Gastrocnemius medialis (tissue), 4 donors: Measurements from ENCODE around the gene KRT80. TPM values are rescaled to one million over a fixed set of nuclear protein-coding genes. Genes with fewer than 3 reads are reported as not detected.
A peak's percentile ranks its signal among the peaks of the same experiment; 100 is the strongest.

Experiments
- ATAC-seq, 2 donors: fragments of 150-250 bp; one replicate each; pipeline ENCODE4 v1.9.1; 2016
- DNase-seq, 2 donors: peaks; one replicate each; pipeline ENCODE4 v3.0.0-alpha.2; 2019
- H3K27ac ChIP-seq, 4 donors: fragments of 200-600 bp; sonication (generic); 1 replicate in 1 of 4; 2 replicates in 3 of 4; pipeline ENCODE4 v1.5.1; 2016 to 2018; ENCODE audit warnings: mild to moderate bottlenecking in 2 of 4, moderate library complexity in 1 of 4
- H3K27me3 ChIP-seq, 3 donors: fragments of 200-600 bp; sonication (generic) in 2 of 3; 1 replicate in 1 of 3; 2 replicates in 2 of 3; pipeline versions ENCODE4 v1.5.1 to v1.6.0; 2016 to 2019; ENCODE audit warnings: mild to moderate bottlenecking in 1 of 3, moderate library complexity in 1 of 3
- H3K36me3 ChIP-seq, 2 donors: fragments of 200-600 bp; sonication (generic) in 1 of 2; one replicate each; pipeline ENCODE4 v1.5.1; 2017 to 2018
- H3K4me1 ChIP-seq, 2 donors: fragments of 200-600 bp; sonication (generic) in 1 of 2; one replicate each; pipeline ENCODE4 v1.5.1; 2016 to 2017; ENCODE audit warnings: mild to moderate bottlenecking in 2 of 2
- H3K4me3 ChIP-seq, 4 donors: fragments of 200-600 bp; sonication (generic) in 3 of 4; 1 replicate in 1 of 4; 2 replicates in 3 of 4; pipeline ENCODE4 v1.5.1; 2016 to 2019; ENCODE audit warnings: mild to moderate bottlenecking in 2 of 4
- H3K9me3 ChIP-seq, 3 donors: fragments of 200-600 bp; sonication (generic) in 2 of 3; 1 replicate in 1 of 3; 2 replicates in 2 of 3; pipeline ENCODE4 v1.5.1; 2016 to 2019
- POLR2A ChIP-seq, 2 donors: fragments of 450-650 bp; IDR thresholded peaks; one replicate each; pipeline ENCODE4 v1.6.1; 2017; ENCODE audit warnings: antibody characterized with exemption in 2 of 2, mild to moderate bottlenecking in 2 of 2, moderate library complexity in 2 of 2
- in situ Hi-C, 4 donors: fragments of 200-750 bp; cut with MboI; loops; one replicate each; pipeline versions ENCODE4 v1.15.0 to v1.8.0; 2017; ENCODE audit warnings: low sequenced_read_pairs in 4 of 4
- intact Hi-C: fragments of 100-400 bp; cut with DNase I; formaldehyde crosslinking; loops from one replicate; pipeline ENCODE4 v1.15.1; 2023; ENCODE audit warnings: low total_unique reads
- total RNA-seq, 4 donors: library from RNA; depleted of rRNA; stranded (reverse); fragments of >200 nt; gene quantifications; one replicate each; pipeline versions ENCODE4 v1.1.0 to v1.2.3, GENCODE V29; 2016
- TF ChIP-seq, protein P1 (sequence below), 5 experiments: fragments of 450-650 bp in 3 of 5; fragments of 200-600 bp in 2 of 5; sonication (generic) in 2 of 5; IDR thresholded peaks in 4 of 5; conservative IDR thresholded peaks in 1 of 5; 1 replicate in 4 of 5; 2 replicates in 1 of 5; pipeline ENCODE4 v1.5.1; 2016 to 2019; ENCODE audit warnings: antibody characterized with exemption in 5 of 5, mild to moderate bottlenecking in 3 of 5, moderate library complexity in 3 of 5

The KRT80 gene
- total RNA-seq, 4 donors from 2014 or later, result 0.13 to 0.26 TPM; not detected in 2

DNA sequence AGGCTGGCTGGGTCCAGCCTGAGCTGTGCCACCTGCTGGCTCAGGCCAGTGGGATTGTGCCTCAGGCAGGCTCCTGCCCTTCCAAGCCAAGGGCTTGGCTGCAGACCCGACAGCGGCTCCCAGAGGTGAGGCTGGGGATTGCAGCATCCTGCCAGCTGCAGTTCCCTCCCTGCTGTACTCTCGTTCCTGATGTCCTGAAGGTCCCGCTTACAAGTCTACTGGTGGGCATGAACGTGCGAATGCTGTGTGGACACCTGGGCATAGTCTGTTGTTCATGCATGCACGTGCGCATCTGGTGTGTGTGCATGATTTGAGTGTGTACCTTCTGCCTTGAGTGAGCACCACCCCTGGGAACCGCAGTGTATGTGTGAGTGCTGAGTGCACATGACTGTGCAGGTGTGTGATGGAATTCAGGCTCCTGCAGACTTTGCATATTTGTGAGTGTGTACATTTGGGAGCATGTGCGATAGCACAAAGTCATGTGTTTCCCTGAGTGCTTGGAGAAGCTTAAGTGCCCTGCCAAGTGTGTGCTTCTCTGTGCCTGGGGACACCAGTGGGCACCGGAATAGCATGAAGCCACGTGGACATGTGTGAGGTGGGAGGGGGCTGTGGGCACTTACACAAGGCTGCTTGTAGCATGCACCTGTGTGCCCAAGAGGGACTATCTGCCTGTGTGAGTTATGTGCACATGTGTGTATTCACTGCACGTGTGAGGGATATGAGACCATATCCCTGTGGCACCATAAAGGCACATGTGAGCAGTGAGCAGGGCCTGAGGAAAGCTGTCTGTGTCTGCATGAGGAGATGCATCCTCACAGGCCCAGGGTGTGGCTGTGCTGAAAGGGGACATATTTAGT is 22.0 kb upstream of the KRT80 start:
- no peak overlapping the region for H3K27ac ChIP-seq
- intact Hi-C loops (loop anchor here (2.0 kb wide), 2 partner anchors 41 to 57 kb away; no protein-coding TSS in a partner anchor), in situ Hi-C loops (no loop called here)
- H3K36me3 ChIP-seq, result no peaks in the 10 kb centered on the region
- peak; percentile 58 to 75 for DNase-seq
- H3K27me3 ChIP-seq, result no peaks in the 10 kb centered on the region
- peaks cover 6 to 15% of the 10 kb centered on the region in 2 donors for H3K4me1 ChIP-seq
- no peak overlapping the region for H3K4me3 ChIP-seq
- H3K9me3 ChIP-seq, result no peaks in the 10 kb centered on the region
- ATAC-seq, result peak; percentile 77 to 80
- no peak for TF ChIP-seq POLR2A (IDR thresholded peaks at IDR 0.05)
- TF ChIP-seq, protein P1, sequence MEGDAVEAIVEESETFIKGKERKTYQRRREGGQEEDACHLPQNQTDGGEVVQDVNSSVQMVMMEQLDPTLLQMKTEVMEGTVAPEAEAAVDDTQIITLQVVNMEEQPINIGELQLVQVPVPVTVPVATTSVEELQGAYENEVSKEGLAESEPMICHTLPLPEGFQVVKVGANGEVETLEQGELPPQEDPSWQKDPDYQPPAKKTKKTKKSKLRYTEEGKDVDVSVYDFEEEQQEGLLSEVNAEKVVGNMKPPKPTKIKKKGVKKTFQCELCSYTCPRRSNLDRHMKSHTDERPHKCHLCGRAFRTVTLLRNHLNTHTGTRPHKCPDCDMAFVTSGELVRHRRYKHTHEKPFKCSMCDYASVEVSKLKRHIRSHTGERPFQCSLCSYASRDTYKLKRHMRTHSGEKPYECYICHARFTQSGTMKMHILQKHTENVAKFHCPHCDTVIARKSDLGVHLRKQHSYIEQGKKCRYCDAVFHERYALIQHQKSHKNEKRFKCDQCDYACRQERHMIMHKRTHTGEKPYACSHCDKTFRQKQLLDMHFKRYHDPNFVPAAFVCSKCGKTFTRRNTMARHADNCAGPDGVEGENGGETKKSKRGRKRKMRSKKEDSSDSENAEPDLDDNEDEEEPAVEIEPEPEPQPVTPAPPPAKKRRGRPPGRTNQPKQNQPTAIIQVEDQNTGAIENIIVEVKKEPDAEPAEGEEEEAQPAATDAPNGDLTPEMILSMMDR (IDR thresholded peaks at IDR 0.05 in 4 of 5, conservative IDR thresholded peaks at IDR 0.05 in 1 of 5), result peak; percentile 91 to 98 (median 96)

DNA sequence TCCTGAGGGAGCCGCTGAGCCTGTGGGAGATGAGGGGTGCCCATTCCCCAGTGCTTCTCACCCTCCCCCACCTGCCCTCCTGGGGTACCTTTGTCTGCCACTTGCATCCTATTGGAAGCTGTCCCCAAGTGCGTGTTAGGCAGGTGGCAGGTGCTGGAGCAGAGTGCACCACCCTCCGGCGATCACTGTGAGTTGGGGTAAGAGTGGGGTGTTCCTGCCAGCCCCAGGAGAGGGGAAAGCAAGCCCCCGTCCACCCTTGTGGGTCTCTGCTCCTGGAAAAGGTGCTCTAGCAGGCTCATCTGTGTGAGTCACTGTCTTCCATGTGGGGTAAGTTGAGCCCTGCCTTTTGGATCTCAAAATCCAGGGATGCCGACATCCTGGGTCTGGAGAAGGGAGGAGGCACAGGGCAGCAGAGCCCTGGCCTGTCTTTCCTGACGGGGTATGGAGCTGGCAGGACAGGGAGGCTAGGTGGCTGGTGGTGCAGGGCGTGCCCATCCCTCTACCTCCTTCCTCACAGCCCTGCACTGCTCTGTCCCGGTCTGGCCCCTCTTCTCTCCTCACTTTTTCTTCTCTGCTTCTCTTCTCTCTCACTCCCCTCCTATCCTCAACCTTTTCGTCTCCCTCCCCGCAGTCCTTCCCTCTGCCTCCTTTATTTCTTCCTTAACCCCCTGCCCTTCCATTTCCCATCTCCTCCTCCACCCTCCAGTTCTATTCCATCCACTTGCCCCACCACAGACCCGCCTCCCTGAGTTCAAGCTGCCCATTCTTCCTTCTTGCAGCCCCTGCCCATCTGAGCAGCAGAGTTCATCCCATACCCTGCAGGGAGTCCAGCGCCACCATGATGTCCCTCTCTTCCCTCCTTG is 21.1 kb upstream of the KRT80 start:
- TF ChIP-seq, protein P1 (IDR thresholded peaks at IDR 0.05 in 4 of 5, conservative IDR thresholded peaks at IDR 0.05 in 1 of 5), result no peak
- TF ChIP-seq POLR2A (IDR thresholded peaks at IDR 0.05), result no peak
- ATAC-seq (no peak), DNase-seq (peak in 1 of 2 donors; percentile 7)
- Histone ChIP-seq H3K27me3 (no peaks in the 10 kb centered on the region), H3K27ac (no peak overlapping the region), H3K4me3 (no peak overlapping the region), H3K36me3 (no peaks in the 10 kb centered on the region), H3K9me3 (no peaks in the 10 kb centered on the region), H3K4me1 (peaks cover 13 to 21% of the 10 kb centered on the region in 2 donors)
- in situ Hi-C loops, result no loop called here
- intact Hi-C loops, result loop anchor here (2.0 kb wide), 2 partner anchors 40 to 56 kb away; no protein-coding TSS in a partner anchor

DNA sequence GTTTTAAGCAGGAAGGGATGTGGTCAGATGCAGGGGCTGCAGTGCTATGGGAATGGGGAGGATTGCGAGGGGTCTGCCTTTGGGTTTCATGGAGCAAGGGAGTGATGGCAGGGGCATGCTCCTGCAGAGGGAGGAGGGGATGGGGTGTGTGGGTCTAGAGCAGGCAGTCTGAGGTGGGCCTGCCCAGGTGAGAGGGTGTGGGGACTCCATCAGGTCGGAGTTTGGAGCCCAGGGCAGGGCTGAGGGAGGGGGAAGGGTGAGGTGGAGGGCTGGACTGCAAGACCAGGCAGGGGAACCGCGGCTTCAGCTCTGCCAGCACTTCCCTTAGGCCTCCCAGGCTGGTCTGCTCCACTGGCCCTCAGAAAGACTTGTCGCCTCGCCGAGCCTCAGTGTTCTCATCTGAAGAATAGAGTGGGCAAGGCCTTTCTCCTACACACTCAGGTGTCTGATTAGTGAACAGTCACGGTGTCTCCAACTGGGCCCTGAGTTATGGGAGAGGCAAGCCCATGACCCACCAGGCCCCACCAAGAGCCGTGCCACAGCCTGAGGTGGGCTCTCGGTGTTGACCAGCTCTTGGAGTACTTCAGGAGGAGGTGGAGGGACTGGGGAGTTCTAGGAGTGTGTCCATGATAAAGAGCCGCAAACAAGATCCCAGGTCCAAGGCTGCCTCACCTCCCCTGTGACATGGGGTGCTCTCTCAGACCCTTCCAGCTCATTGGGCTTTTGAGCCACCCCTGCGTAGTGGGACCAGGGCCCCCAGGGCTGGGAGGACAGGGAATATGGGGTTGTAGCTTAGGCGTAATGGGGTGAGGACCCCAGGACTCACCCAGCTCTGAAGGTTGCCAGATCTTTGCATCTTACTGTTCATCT is 20.1 kb upstream of the KRT80 start:
- H3K27me3 ChIP-seq, result no peaks in the 10 kb centered on the region
- TF ChIP-seq, protein P1 (IDR thresholded peaks at IDR 0.05 in 4 of 5, conservative IDR thresholded peaks at IDR 0.05 in 1 of 5), result no peak
- no peak for TF ChIP-seq POLR2A (IDR thresholded peaks at IDR 0.05)
- H3K4me1 ChIP-seq, result peaks cover 16 to 27% of the 10 kb centered on the region in 2 donors
- no peak overlapping the region for H3K4me3 ChIP-seq
- ATAC-seq (no peak), DNase-seq (peak in 1 of 2 donors; percentile 10)
- H3K9me3 ChIP-seq, result no peaks in the 10 kb centered on the region
- in situ Hi-C loops, result no loop called here
- no peak overlapping the region for H3K27ac ChIP-seq
- intact Hi-C loops, result loop anchor here (2.0 kb wide), 2 partner anchors 39 to 55 kb away; no protein-coding TSS in a partner anchor
- no peaks in the 10 kb centered on the region for H3K36me3 ChIP-seq
